ENCODE results near the gene ZNF274.
A peak's percentile ranks its signal among the peaks of the same experiment; 100 is the strongest.

Gene ZNF274

DNA sequence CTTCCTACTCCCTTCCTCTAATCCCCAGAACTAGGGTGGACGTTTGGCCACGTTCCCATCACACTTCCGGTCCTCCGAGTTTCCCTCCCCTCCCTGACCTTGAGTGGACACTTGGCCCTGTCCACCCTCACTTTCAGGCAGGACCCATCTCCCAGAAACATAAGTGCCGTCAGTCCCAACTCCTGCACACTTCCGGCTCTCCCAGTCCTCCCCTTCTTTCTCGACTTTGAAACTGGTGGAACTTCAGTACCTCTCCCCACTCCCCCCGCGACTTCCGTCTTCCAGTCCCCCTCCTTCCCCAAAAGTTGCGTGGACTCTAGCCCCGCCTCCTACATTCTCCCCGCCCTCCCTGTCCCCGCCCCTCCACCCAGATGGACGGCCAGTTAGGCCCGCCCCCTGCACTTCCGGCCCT lies 278 bp upstream of the ZNF274 start:
- H3K4me3 ChIP-seq (ENCODE audit: low read depth, low read length) = peak overlapping the region; percentile 93
- peak; percentile 96 for DNase-seq (ENCODE audit: low read depth)
- TF ChIP-seq, protein P1, sequence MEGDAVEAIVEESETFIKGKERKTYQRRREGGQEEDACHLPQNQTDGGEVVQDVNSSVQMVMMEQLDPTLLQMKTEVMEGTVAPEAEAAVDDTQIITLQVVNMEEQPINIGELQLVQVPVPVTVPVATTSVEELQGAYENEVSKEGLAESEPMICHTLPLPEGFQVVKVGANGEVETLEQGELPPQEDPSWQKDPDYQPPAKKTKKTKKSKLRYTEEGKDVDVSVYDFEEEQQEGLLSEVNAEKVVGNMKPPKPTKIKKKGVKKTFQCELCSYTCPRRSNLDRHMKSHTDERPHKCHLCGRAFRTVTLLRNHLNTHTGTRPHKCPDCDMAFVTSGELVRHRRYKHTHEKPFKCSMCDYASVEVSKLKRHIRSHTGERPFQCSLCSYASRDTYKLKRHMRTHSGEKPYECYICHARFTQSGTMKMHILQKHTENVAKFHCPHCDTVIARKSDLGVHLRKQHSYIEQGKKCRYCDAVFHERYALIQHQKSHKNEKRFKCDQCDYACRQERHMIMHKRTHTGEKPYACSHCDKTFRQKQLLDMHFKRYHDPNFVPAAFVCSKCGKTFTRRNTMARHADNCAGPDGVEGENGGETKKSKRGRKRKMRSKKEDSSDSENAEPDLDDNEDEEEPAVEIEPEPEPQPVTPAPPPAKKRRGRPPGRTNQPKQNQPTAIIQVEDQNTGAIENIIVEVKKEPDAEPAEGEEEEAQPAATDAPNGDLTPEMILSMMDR (IDR thresholded peaks at IDR 0.05; ENCODE audit: insufficient read depth, low read depth, low read length, missing control alignments) = no peak

DNA sequence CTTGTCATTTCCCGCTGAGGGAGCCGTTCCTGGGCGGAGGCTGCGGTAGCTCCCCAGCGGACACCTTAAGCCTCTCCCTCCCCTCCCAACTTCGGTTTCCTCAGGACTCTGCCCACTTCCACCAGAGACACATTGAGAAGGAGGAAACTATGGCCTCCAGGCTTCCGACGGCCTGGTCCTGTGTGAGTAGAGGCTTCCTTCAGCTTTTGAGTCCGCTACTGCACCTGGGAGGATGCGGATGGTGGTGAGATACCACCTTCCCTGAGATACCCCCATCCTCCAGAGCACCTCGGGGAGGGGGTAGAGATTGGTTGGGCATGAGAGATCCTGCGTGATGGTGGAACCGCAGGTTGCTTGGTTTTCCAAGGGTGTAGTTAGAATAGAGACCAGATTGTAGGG lies 955 bp downstream of the ZNF274 start:
- no peak for DNase-seq (ENCODE audit: low read depth)
- TF ChIP-seq, protein P1 (IDR thresholded peaks at IDR 0.05; ENCODE audit: insufficient read depth, low read depth, low read length, missing control alignments) = no peak
- peak overlapping the region; percentile 93 for H3K4me3 ChIP-seq (ENCODE audit: low read depth, low read length)

DNA sequence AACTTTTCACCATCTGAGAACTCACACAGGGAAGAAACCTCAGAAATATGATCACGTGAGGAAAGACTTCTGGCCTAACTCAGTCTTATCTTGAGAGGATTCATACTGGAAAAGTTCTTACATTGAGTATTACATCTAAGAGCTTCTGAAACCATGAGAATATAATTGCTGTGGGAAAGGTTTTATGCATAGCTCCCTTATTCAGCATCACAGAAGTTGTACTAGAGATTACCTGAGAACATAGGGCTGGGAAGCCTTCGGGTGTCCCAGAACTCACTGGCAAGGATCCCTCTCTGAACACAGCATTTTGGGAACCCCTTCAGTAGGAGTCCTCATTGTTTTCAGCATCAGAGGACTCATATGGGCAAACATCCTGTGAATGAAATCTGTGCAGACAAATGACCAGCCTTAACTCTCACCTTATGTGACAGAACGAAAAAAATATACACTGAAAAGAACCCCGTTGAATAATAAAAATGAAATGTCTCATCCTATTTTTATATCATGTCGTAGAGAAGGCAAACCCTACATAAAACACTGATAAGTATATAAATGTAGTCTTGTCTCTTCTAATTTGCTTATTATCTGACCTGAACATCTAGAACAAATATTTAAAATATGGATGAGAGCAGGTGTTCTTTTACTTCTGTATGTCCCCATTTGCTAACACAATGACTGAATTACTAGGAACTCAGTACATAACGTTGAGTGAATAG lies 14.2 kb downstream of the ZNF274 start:
- H3K4me3 ChIP-seq (ENCODE audit: low read depth, low read length) = no peak overlapping the region
- TF ChIP-seq, protein P1 (IDR thresholded peaks at IDR 0.05; ENCODE audit: insufficient read depth, low read depth, low read length, missing control alignments) = no peak
- peak; percentile 44 for DNase-seq (ENCODE audit: low read depth)

DNA sequence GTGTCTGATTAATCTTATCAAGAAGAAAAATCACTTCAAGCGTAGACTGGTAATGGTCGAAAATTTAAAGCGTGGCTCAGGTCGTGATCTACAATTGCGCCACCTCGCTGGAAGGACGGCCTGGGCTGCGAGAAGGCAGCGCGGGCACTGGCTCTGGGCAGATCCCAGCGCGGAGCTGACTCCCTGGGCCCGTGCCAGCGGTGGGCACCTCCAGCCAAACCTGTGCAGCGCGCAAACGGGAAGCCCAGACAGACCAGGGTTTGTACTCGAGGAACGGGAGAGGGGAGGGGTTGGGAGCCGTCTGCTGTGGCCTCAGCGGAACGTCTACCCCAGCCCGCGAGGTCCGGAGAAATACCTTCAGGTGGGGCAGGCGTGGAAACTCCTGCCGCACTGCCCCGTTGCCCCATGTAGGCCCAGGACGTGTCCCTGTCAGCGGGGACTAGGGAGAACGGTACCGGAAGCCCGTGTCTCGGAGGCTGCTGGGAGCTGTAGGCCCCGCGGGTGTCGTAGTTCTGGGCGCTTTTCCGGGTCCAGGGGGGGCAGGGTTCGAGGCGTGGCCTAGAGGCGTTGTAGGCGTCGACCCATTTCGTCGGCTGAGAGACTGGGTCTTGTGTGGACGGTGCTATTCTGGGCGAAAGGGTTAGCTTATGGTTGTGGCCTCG lies 21.1 kb downstream of the ZNF274 start:
- no peak overlapping the region for H3K4me3 ChIP-seq (ENCODE audit: low read depth, low read length)
- TF ChIP-seq, protein P1 (IDR thresholded peaks at IDR 0.05; ENCODE audit: insufficient read depth, low read depth, low read length, missing control alignments) = no peak
- no peak for DNase-seq (ENCODE audit: low read depth)

DNA sequence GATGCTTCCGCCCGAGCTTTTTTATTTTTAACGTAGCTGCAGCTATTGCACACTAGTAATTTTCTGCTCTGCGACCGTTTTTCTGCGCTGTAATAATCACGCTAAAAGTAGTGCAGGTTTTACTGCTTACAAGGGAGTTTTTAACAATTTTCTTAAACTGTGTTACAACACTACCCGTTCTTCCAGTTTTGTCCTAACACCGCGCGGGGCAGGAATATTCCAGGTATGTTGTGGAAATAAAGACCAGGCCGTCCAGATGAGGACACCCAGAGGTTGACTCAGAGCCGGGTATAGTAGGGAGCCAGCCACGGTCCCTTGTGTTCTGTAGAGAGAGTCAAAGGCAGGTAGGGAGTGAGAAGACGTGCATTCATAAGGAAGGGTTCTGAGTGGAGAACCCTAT lies 21.7 kb downstream of the ZNF274 start:
- no peak for DNase-seq (ENCODE audit: low read depth)
- TF ChIP-seq, protein P1 (IDR thresholded peaks at IDR 0.05; ENCODE audit: insufficient read depth, low read depth, low read length, missing control alignments) = no peak
- no peak overlapping the region for H3K4me3 ChIP-seq (ENCODE audit: low read depth, low read length)

DNA sequence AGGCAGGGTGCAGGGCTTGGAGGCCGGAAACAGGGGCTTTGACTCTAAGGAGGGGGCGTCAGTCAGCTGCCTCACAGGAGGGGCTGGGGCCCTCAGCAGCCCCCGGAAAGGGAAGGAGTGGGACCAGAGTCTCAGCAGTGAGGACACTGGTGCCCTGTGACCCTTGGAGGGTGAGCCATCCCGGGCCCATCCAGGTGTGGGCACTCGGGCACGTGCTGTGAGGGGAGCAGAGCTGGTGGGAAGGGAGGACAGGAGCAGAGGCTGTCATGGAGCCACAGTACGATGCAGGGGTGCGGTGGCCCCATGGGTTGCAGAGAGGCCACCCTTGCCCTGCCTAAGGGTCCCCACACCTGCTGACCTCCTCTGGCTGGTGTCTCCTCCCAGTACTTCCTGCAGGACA lies 26.7 kb downstream of the ZNF274 start:
- no peak overlapping the region for H3K4me3 ChIP-seq (ENCODE audit: low read depth, low read length)
- DNase-seq (ENCODE audit: low read depth) = no peak
- TF ChIP-seq, protein P1 (IDR thresholded peaks at IDR 0.05; ENCODE audit: insufficient read depth, low read depth, low read length, missing control alignments) = no peak

Data from GM12865 (cell line).